ENCODE data around the gene POLD4.

The POLD4 gene

GRCh38 chr11:67309661-67310061 lies 43.7 kb downstream of the POLD4 start:
- DNase-seq, result no peak
- Histone ChIP-seq H3K9me3 (ENCODE audit: severe bottlenecking) (no peaks in the 10 kb centered on the region), H3K4me3 (ENCODE audit: low read depth, low read length) (no peak overlapping the region), H3K27ac (no peak overlapping the region; the same call in 1 of the 2 replicates), H3K36me3 (peaks cover 9% of the 10 kb centered on the region), H3K27me3 (ENCODE audit: insufficient read depth, low read depth, severe bottlenecking) (no peaks in the 10 kb centered on the region)
- TF ChIP-seq CTCF (IDR thresholded peaks at IDR 0.05; ENCODE audit: low read depth, low read length), result no peak

- TF ChIP-seq CTCF (IDR thresholded peaks at IDR 0.05; ENCODE audit: low read depth, low read length), result no peak
- Histone ChIP-seq H3K27ac (no peak overlapping the region; the same call in none of the 2 replicates), H3K27me3 (ENCODE audit: insufficient read depth, low read depth, severe bottlenecking) (no peaks in the 10 kb centered on the region), H3K36me3 (peaks cover 9% of the 10 kb centered on the region), H3K9me3 (ENCODE audit: severe bottlenecking) (no peaks in the 10 kb centered on the region), H3K4me3 (ENCODE audit: low read depth, low read length) (no peak overlapping the region)
- DNase-seq, result no peak
Measured at GRCh38 chr11:67309166-67309565, 44.2 kb downstream of the POLD4 start.

GRCh38 chr11:67308031-67308866 lies 45.1 kb downstream of the POLD4 start:
- DNase-seq, result no peak
- no peaks in the 10 kb centered on the region for H3K9me3 ChIP-seq (ENCODE audit: severe bottlenecking)
- no peaks in the 10 kb centered on the region for H3K27me3 ChIP-seq (ENCODE audit: insufficient read depth, low read depth, severe bottlenecking)
- H3K4me3 ChIP-seq (ENCODE audit: low read depth, low read length), result no peak overlapping the region
- TF ChIP-seq CTCF (IDR thresholded peaks at IDR 0.05; ENCODE audit: low read depth, low read length), result no peak
- H3K36me3 ChIP-seq, result peaks cover 9% of the 10 kb centered on the region
- H3K27ac ChIP-seq, result peak overlapping the region; percentile 46

GRCh38 chr11:67307545-67308001 lies 45.8 kb downstream of the POLD4 start:
- Histone ChIP-seq H3K27me3 (ENCODE audit: insufficient read depth, low read depth, severe bottlenecking) (no peaks in the 10 kb centered on the region), H3K4me3 (ENCODE audit: low read depth, low read length) (no peak overlapping the region), H3K36me3 (peaks cover 9% of the 10 kb centered on the region), H3K9me3 (ENCODE audit: severe bottlenecking) (no peaks in the 10 kb centered on the region), H3K27ac (no peak overlapping the region)
- no peak for TF ChIP-seq CTCF (IDR thresholded peaks at IDR 0.05; ENCODE audit: low read depth, low read length)
- DNase-seq, result no peak

GRCh38 chr11:67306769-67307544 lies 46.4 kb downstream of the POLD4 start:
- TF ChIP-seq CTCF (IDR thresholded peaks at IDR 0.05; ENCODE audit: low read depth, low read length), result no peak
- Histone ChIP-seq H3K27ac (no peak overlapping the region), H3K27me3 (ENCODE audit: insufficient read depth, low read depth, severe bottlenecking) (no peaks in the 10 kb centered on the region), H3K4me3 (ENCODE audit: low read depth, low read length) (no peak overlapping the region), H3K36me3 (peaks cover 9% of the 10 kb centered on the region), H3K9me3 (ENCODE audit: severe bottlenecking) (no peaks in the 10 kb centered on the region)
- no peak for DNase-seq

Data from WERI-Rb-1 (cell line).